ENCODE measurements around the gene SPATA13. TPM values are rescaled to one million over a fixed set of nuclear protein-coding genes. Genes with fewer than 3 reads are reported as not detected.
"Not testable (repeated sequence)": the region's sequence is repeated elsewhere in the genome, so short reads cannot be mapped to it uniquely, and the experiment has no call there.

SPATA13 gene
- total and polyA plus RNA-seq, 11 donors = 5.4 to 20.1 (median 8.6) TPM

- TF ChIP-seq CTCF (IDR thresholded peaks at IDR 0.05) (no peak), POLR2A (IDR thresholded peaks at IDR 0.05) (no peak)
- Histone ChIP-seq H3K27ac (no peak overlapping the region), H3K4me1 (peaks cover 0 to 24% (median 8%) of the 10 kb centered on the region in 12 donors), H3K36me3 (no peaks in the 10 kb centered on the region), H3K9me3 (no peaks in the 10 kb centered on the region), H3K27me3 (no peaks in the 10 kb centered on the region), H3K4me3 (no peak overlapping the region)
- no peak for DNase-seq
- intact Hi-C loops (cut with DNase I) = no loop called here
- 84 to 96% (median 92%) methylated on average over 5 of the region's 5 CpGs for WGBS, 4 donors
- ATAC-seq = no peak
Observed at GRCh38 chr13:24118576-24118975, 41.9 kb upstream of the SPATA13 start.

GRCh38 chr13:24119626-24120508 is 40.7 kb upstream of the SPATA13 start:
- Histone ChIP-seq H3K36me3 (no peaks in the 10 kb centered on the region), H3K27me3 (no peaks in the 10 kb centered on the region), H3K4me3 (no peak overlapping the region), H3K9me3 (no peaks in the 10 kb centered on the region), H3K27ac (peak overlapping the region in 4 of 12 donors; percentile 12 to 22 (median 14)), H3K4me1 (peaks cover 0 to 32% (median 13%) of the 10 kb centered on the region in 12 donors)
- TF ChIP-seq POLR2A (IDR thresholded peaks at IDR 0.05) (no peak), CTCF (IDR thresholded peaks at IDR 0.05) (no peak)
- 38 to 53% (median 44%) methylated on average over 11 of the region's 11 CpGs for WGBS, 4 donors
- ATAC-seq (no peak), DNase-seq (no peak)
- intact Hi-C loops (cut with DNase I) = loop anchor here in 1 of 10 donors (5.0 kb wide), 1 partner anchor 48 kb away; no protein-coding TSS in a partner anchor

- 94 to 97% (median 94%) methylated on average over 4 of the region's 4 CpGs for WGBS, 4 donors
- peaks cover 0 to 37% (median 14%) of the 10 kb centered on the region in 12 donors for H3K4me1 ChIP-seq
- H3K36me3 ChIP-seq, DNase-seq, H3K4me3 ChIP-seq, H3K27me3 ChIP-seq, ATAC-seq, H3K9me3 ChIP-seq, H3K27ac ChIP-seq: not testable (repeated sequence)
- intact Hi-C loops (cut with DNase I) = loop anchor here in 1 of 10 donors (5.0 kb wide), 1 partner anchor 50 kb away; no protein-coding TSS in a partner anchor
Observed at GRCh38 chr13:24122045-24122444, 38.5 kb upstream of the SPATA13 start.

GRCh38 chr13:24122569-24122968 is 38.0 kb upstream of the SPATA13 start:
- Histone ChIP-seq H3K4me1 (peaks cover 0 to 37% (median 14%) of the 10 kb centered on the region in 12 donors), H3K27me3 (no peaks in the 10 kb centered on the region), H3K36me3 (no peaks in the 10 kb centered on the region), H3K4me3 (no peak overlapping the region), H3K27ac (no peak overlapping the region), H3K9me3 (no peaks in the 10 kb centered on the region)
- TF ChIP-seq POLR2A (IDR thresholded peaks at IDR 0.05) (no peak), CTCF (IDR thresholded peaks at IDR 0.05) (no peak)
- DNase-seq (no peak), ATAC-seq (no peak)
- WGBS, 4 donors = 76 to 87% (median 86%) methylated on average over 5 of the region's 5 CpGs
- intact Hi-C loops (cut with DNase I) = loop anchor here in 1 of 10 donors (5.0 kb wide), 1 partner anchor 50 kb away; no protein-coding TSS in a partner anchor
